Panc1 (cell line): ENCODE data around the gene NFILZ. TPM values are rescaled to one million over a fixed set of nuclear protein-coding genes. Genes with fewer than 3 reads are reported as not detected.

Experiments
- ATAC-seq: fragments of 200-7000 bp; cut with Tn5 transposase; 2 replicates; pipeline ENCODE4 v1.9.1; 2020; ENCODE audit warnings: mild to moderate bottlenecking, moderate library complexity
- BruUV-seq: library from RNA; stranded (reverse); fragments of 400-500 nt; replicated peaks from 2 replicates; lab custom pipeline; 2021; lab: Mats Ljungman, UMichigan
- CTCF ChIA-PET: fragments of 300-600 bp; sonication (Branson Sonifier 250); formaldehyde crosslinking; loops from one replicate; lab custom pipeline; 2022; ENCODE audit warnings: antibody characterized with exemption; lab: Charles Lee
- POLR2A ChIA-PET: fragments of 300-600 bp; sonication (Branson Sonifier 250); formaldehyde crosslinking; loops from one replicate; lab custom pipeline; 2022; ENCODE audit warnings: antibody characterized with exemption; lab: Charles Lee
- DNase-seq: peaks from one replicate; pipeline ENCODE4 v3.0.0-alpha.2; 2010; ENCODE audit warnings: low read depth, low spot score
- H3K27ac ChIP-seq: 2 replicates; pipeline ENCODE4 v1.5.1; 2011; ENCODE audit warnings: mild to moderate bottlenecking, low read length, inconsistent platforms
- H3K27me3 ChIP-seq: fragments of 200-500 bp; sonication (Bioruptor generic); 2 replicates; pipeline ENCODE4 v1.6.0; 2014; ENCODE audit warnings: low read length, inconsistent platforms; ENCODE audit not compliant: control insufficient read depth, insufficient read depth
- H3K36me3 ChIP-seq: fragments of 200-500 bp; sonication (Bioruptor generic); 2 replicates; pipeline ENCODE4 v1.5.1; 2014; ENCODE audit warnings: inconsistent platforms, mild to moderate bottlenecking, low read length, moderate library complexity; ENCODE audit not compliant: control insufficient read depth, insufficient read depth
- H3K4me1 ChIP-seq: 2 replicates; pipeline ENCODE4 v1.5.1; 2011; ENCODE audit warnings: inconsistent platforms, mild to moderate bottlenecking, low read length, moderate library complexity; ENCODE audit not compliant: control insufficient read depth, insufficient read depth
- H3K4me3 ChIP-seq, 2 experiments: 2 replicates each; pipeline ENCODE4 v1.5.1; 2011 to 2012; ENCODE audit warnings: low read depth in 2 of 2, low read length in 2 of 2, mild to moderate bottlenecking in 2 of 2, inconsistent platforms in 1 of 2, moderate library complexity in 1 of 2
- H3K9me3 ChIP-seq: fragments of 200-500 bp; sonication (Bioruptor generic); 2 replicates; pipeline ENCODE4 v1.5.1; 2014; ENCODE audit warnings: low read depth, mild to moderate bottlenecking, inconsistent platforms, low read length, moderate library complexity; ENCODE audit not compliant: control insufficient read depth, insufficient read depth
- CTCF ChIP-seq: fragments of 450-650 bp; IDR thresholded peaks from 2 replicates; pipeline ENCODE4 v1.5.1; 2017; ENCODE audit warnings: mild to moderate bottlenecking
- POLR2AphosphoS5 ChIP-seq: IDR thresholded peaks from 2 replicates; pipeline ENCODE4 v1.6.1; 2012; ENCODE audit warnings: mild to moderate bottlenecking, low read depth, low read length, moderate library complexity
- REST ChIP-seq, 2 experiments: IDR thresholded peaks; 2 replicates each; pipeline ENCODE4 v1.6.1; 2011 to 2012; ENCODE audit warnings: low read depth in 2 of 2, control low read depth in 1 of 2, low read length in 1 of 2, mild to moderate bottlenecking in 1 of 2, moderate library complexity in 1 of 2; ENCODE audit not compliant: insufficient read depth in 1 of 2
- SIN3A ChIP-seq: IDR thresholded peaks from 2 replicates; pipeline ENCODE4 v1.6.1; 2012; ENCODE audit warnings: low read depth, mild to moderate bottlenecking, low read length, moderate library complexity, borderline replicate concordance; ENCODE audit not compliant: insufficient read depth
- TCF7L2 ChIP-seq: IDR thresholded peaks from 2 replicates; pipeline ENCODE4 v1.6.1; 2011; ENCODE audit warnings: mild to moderate bottlenecking, low read depth, low read length, inconsistent platforms
- in situ Hi-C: cut with HindIII; loops from 2 replicates; pipeline ENCODE4 v1.10.0; 2016; ENCODE audit warnings: low sequenced_read_pairs, low pct_unique_long_range_greater_than_20kb
- intact Hi-C: fragments of 100-400 bp; cut with micrococcal nuclease; formaldehyde crosslinking; loops from one replicate; pipeline ENCODE4 v1.10.0; 2022; ENCODE audit not compliant: unreplicated experiment
- total RNA-seq: library from RNA; stranded (reverse); gene quantifications from one replicate; pipeline ENCODE4 v1.2.1, GENCODE V29; 2021; ENCODE audit not compliant: unreplicated experiment

Gene NFILZ
- total RNA-seq, 1 experiment from 2014 or later: not detected

GRCh38 chr19:8612807-8613171 lies 17.6 kb upstream of the NFILZ start:
- H3K27ac ChIP-seq: no peak overlapping the region
- no peak for TF ChIP-seq SIN3A
- no peak for TF ChIP-seq REST (IDR thresholded peaks at IDR 0.05; ENCODE audit: insufficient read depth in 1 of 2, low read depth in 2 of 2, low read length in 1 of 2)
- no peak for TF ChIP-seq POLR2AphosphoS5
- TF ChIP-seq CTCF: no peak
- TF ChIP-seq TCF7L2: no peak
- no peaks in the 10 kb centered on the region for H3K36me3 ChIP-seq
- in situ Hi-C loops: no loop called here
- no peaks in the 10 kb centered on the region for H3K27me3 ChIP-seq
- H3K4me3 ChIP-seq: no peak overlapping the region
- BruUV-seq: no TSS peak
- no peaks in the 10 kb centered on the region for H3K9me3 ChIP-seq
- intact Hi-C loops: no loop called here
- ChIA-PET POLR2A (no interaction called here), CTCF (no interaction called here)
- DNase-seq (no peak), ATAC-seq (no peak)
- H3K4me1 ChIP-seq: peaks cover 12% of the 10 kb centered on the region

GRCh38 chr19:8614455-8614854 lies 16.0 kb upstream of the NFILZ start:
- peaks cover 12% of the 10 kb centered on the region for H3K4me1 ChIP-seq
- ChIA-PET POLR2A (no interaction called here), CTCF (interaction anchor here (0.7 kb wide), 1 partner anchor 34 kb away, joined by 3 read pairs; no protein-coding TSS in a partner anchor)
- ATAC-seq: no peak
- no peak overlapping the region for H3K4me3 ChIP-seq
- no TSS peak for BruUV-seq
- no peaks in the 10 kb centered on the region for H3K27me3 ChIP-seq
- in situ Hi-C loops: no loop called here
- TF ChIP-seq REST (IDR thresholded peaks at IDR 0.05; ENCODE audit: insufficient read depth in 1 of 2, low read depth in 2 of 2, low read length in 1 of 2) (no peak), SIN3A (no peak), CTCF (no peak), POLR2AphosphoS5 (no peak), TCF7L2 (no peak)
- H3K9me3 ChIP-seq: no peaks in the 10 kb centered on the region
- DNase-seq: no peak
- intact Hi-C loops: no loop called here
- H3K36me3 ChIP-seq: no peaks in the 10 kb centered on the region
- no peak overlapping the region for H3K27ac ChIP-seq
